RPMI7951 (cell line): ENCODE results near the gene FAM240A. TPM values are rescaled to one million over a fixed set of nuclear protein-coding genes. Genes with fewer than 3 reads are reported as not detected.
A peak's percentile ranks its signal among the peaks of the same experiment; 100 is the strongest.

Experiments used
- DNase-seq: peaks from one replicate; pipeline ENCODE4 v3.0.0-alpha.2; 2012; ENCODE audit warnings: low read depth
- total RNA-seq: library from RNA; depleted of rRNA; stranded (reverse); fragments of >200 nt; shearing (Covaris generic); gene quantifications from 2 replicates; pipeline ENCODE4 v1.2.3, GENCODE V29; 2014

The FAM240A gene
- total RNA-seq, 1 experiment from 2014 or later, result not detected

DNA sequence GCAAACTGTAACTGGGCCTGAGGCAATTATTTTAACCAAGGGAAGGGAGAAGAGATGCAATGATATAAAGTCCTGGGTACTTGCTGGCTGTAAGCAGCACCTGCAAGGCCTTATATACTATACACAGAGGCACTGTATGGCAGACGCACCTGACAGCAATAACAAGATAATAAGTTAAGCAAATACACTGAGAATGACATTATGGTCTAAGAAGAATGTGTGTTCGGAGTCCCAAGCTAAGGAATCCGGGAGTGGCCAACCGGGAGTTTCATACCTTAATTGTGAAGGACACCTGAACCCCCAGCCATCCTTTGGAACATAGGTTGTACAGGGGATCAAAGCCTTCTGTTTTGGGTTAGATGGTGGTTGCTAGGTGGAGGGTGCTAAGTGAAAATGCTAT is 13.7 kb downstream of the FAM240A start:
- DNase-seq, result no peak

DNA sequence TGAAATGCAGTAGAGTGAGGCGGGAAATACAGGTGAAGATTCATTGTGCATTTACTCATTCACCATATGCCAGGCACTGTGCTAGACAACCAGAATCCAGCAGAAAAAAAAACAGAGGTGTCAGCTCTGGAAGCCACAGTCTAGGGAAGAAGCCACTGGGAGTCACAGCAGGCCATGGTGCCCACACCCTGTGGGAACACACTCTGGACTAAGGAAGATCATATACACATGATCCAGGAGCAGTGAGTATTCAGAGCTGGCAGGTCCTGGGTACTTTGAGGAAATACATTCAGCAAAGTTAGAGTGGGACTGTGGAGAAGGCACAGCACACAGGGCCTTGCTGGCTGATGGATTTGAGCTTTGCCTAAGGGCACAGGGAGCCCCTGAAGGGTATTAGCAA is 14.8 kb downstream of the FAM240A start:
- DNase-seq, result no peak

DNA sequence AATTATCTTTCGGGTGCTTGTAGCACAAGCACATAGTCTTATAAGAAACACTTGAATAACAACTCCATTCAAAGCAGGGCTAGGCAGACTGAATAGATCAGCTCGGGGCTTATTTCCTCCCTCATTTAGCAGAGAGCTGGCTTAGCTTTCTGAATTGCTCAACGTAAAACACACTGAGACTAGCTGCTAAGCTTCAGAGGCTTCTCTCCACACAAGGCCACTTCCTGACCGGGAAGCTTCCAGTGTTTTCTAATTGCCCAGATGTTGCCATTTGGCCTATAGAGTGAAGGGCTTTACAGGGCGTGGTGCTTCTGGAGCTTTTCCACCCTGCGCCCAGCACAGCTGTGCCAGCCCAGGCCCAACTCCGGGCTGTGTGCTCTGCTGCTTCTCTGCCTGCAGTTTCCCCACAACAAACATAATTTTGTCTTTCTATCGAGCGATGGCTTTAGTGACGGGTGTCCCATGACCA is 16.6 kb downstream of the FAM240A start:
- peak; percentile 27 for DNase-seq

DNA sequence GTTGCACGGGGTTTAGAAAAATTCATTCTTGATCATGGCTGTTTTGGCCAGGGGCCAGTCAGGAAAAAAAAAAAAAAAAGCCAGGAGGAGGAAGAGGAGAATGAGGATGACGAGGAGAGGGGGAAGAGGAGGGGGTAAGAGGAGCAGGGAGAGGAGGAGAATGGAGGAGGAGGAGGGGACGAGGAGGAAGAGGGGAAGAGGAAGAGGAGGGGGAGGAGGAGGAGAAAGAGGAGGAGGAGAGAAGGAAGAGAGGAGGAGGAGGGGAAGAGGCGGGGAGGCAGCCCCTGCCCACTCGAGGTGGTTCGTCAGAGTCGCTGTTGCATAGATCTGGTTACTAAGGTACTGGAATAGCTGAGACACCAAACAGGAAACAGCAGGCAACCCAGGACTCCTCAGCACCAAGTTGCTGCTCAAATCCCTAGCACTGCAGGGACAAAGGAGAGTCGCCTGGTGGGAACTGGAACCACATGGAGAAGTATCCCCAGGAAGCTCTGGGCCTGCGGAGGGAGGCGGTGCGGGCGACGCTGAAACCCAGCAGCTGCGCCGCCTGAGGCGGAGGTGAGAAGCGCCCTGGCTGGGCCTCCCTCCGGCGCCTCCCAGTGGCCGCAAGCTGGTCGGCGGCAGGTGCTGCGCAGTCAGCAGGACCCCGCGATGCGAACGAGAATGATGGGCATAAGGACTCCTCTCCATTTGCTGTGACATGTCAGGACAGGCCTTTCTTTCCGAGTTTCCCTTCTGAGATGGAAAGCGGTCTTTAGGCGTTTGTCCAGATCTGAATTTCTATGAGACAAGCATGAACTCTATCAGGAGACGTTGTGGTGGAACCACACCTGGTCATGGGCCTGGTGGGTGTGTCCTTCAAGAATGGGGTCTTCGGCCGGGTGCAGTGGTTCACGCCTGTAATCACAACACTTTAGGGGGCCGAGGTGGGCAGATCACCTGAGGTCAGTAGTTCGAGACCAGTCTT is 17.5 kb downstream of the FAM240A start:
- peak; percentile 78 for DNase-seq

DNA sequence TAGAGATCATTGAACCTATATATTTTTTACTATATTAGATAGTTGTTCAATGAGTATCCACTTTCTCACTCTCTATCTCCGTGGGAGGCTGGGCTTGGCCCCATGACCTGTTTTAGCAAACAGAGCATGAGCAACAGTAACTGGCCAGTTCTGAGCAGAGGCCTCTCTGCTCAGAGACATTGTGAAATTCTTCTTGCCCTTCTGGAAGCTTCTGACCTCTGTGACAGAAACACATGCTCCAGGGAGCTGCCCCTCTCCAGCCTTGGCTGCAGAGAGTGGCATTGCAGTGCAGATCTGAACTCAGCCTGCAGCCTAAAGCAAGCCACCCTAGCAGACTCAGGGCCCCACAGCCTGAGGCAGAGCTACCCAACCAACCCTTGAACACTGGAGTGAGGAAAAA is 20.5 kb downstream of the FAM240A start:
- DNase-seq, result peak; percentile 8

DNA sequence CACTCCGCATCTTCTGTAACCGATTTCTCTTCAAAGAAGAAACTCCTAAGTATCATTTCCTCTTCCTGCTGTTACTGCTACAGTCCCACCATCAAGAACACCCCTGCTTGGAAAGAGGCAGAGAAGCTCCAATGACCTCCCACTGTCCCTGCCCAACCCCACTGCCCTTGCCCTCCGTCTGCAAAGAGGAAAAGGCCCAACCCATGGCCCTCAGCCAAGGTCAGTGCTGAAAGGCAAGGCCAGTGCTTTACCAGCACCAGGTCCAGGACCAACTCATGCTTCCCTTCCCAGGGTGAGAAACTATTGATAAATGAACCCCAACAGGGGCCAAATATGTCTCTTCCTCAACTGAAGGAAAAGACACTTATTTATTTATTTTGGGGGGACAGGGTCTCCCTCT is 22.5 kb downstream of the FAM240A start:
- no peak for DNase-seq

DNA sequence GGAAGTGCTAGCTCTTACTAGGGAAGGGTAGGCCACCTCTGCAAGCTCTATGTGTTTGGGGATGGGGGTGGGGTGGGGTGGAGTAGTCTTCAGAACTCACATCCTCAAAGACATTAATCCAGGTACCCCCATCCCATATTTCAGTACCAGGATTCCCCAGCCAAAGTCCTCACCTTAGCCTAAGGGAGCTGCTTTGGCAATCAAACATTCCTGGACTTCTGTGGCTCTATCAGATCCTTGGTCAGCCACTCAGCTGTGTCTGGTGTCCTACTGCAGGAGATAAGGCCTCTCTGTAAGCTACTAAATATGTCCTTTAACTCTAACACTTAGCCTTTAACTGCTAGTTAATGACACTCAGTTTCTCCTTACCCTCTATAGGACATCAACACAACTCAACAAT is 26.9 kb downstream of the FAM240A start:
- no peak for DNase-seq

DNA sequence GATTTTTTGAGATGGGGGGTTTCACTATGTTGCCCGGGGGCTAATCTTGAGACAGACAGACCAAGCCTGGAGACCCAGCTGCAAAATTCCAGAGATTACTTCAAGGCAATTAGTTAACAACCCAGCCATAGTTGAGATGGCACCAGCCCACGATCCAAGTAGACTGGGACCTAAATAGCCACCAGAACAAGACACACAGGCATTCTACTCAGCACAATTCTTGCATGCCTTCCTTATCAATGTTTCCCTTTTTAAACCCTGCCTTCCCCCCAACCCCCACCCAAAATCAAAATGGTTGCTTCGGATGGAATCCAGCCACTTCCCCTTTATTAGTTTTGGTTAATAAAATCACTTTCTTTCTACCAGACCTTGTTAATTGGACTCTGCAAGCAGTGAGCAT is 28.6 kb downstream of the FAM240A start:
- DNase-seq, result no peak

DNA sequence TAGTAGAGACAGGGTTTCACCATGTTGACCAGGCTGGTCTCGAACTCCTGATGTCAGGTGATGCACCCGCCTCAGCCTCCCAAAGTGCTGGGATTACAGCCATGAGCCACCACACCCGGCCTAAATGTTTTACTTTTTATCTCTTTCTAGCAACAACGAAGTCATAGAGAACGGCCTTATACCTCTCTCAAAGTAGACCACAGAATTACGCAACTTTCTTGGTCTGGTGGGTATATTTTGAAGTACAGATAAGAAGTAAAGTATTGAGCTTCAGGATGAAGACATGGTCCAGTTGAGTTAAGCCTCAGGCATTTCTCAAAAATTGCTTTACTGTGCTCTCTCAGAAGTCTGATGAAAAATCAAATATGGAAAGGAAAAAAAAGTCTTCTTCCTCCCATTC is 30.6 kb downstream of the FAM240A start:
- DNase-seq, result no peak

DNA sequence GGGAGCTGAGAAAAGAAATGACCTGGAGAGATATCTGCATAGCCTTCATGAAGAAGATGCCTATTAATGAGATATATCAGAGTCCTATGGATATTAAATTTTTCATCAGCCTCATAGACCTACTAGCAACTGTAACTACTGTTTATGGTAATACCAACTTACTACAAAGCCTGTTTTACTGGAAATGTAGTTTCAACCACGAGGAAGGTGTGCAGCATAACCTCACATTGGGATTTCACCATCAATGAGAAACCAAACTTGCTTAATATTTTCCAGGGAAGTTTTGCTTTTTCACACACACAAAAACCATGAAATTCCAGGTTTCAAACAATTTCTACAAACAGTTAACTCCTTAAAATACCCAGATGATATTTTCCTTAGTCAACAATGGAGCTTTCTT is 31.4 kb downstream of the FAM240A start:
- DNase-seq, result no peak

DNA sequence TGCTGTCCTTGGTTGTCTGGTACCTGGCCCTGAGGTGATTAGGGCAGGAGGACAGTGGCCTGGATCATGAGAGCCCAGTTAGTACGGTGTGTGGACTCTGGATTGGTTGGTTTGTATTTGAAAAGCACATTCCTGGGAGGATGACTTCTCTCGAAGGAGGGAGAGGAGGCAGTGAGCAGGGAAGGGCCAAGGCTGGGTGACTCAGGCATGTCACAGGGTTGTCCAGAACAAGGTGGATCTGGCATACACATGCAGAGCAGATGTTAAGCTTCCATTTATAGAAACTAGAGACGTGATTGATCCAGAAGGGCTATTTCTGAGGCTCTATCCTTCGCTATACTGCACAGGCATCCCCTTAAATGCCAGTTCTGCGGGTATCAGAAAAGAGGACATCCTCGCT is 34.4 kb downstream of the FAM240A start:
- peak; percentile 84 for DNase-seq

DNA sequence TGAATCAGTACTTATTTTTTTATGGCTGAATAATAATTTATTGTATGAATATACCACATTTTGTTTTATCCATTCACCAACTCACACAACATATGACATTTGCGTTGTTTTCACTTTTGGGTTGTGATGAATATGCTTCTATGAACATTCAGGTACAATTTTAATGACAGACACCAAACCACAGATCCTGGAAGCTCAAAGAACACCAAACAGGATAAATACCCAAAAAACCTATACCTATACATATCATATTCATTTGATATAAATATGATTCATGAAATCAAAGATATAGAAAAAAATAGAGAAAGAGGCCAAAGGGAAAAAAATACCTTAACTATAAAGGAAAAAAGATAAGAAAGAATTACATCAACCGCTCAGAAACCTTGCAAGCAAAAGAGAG is 35.8 kb downstream of the FAM240A start:
- DNase-seq, result no peak

DNA sequence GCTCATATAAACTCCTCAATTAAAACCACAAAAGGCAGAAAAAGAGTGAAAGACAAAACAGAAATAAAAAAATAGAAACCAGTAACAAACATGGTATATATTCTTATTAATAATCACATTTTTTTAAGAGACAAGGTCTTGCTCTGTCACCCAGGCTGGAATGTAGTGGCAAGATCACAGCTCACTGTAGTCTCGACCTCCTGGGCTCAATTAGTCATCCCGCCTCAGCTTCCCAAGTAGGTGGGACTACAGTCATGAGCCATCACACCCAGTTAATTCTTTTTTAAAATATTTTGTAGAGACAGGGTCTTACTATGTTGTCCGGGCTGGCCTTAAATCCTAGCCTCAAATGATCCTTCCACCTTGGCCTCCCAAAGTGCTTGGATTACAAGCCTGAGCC is 37.1 kb downstream of the FAM240A start:
- peak; percentile 62 for DNase-seq

DNA sequence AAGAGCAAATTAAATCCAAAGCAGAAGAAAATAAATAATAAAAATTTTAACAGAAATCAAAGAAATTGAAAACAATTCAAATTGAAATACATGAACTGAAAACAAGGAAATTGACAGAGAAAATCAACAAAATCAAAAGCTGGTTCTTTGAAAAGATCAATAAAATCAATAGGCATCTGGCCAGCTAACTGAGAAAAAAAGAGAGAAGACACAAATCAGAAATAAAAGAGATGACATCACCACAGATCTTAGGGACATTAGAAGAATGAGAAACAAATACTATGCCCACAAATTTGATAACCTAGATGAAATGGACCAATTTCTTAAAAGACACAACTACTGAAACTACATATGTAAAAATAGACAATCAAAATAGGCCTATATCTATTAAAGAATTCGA is 38.8 kb downstream of the FAM240A start:
- no peak for DNase-seq

DNA sequence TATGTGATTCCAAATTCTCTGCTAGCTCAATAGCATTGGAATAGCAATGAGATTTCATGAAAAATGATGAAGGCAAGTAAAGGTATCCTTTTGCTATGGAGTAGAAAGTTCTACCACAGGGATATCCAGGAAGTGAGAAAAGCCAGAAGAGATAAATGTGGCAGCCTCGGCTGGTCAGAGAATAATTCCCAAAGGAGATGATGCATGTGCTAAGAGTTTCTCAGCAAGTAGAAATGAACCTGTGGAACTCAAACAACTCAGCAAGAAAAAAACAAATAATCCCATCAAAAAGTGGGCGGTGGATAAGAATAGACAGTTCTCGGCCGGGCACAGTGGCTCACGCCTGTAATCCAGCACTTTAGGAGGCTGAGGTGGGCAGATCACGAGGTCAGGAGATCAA is 42.9 kb downstream of the FAM240A start:
- DNase-seq, result no peak

DNA sequence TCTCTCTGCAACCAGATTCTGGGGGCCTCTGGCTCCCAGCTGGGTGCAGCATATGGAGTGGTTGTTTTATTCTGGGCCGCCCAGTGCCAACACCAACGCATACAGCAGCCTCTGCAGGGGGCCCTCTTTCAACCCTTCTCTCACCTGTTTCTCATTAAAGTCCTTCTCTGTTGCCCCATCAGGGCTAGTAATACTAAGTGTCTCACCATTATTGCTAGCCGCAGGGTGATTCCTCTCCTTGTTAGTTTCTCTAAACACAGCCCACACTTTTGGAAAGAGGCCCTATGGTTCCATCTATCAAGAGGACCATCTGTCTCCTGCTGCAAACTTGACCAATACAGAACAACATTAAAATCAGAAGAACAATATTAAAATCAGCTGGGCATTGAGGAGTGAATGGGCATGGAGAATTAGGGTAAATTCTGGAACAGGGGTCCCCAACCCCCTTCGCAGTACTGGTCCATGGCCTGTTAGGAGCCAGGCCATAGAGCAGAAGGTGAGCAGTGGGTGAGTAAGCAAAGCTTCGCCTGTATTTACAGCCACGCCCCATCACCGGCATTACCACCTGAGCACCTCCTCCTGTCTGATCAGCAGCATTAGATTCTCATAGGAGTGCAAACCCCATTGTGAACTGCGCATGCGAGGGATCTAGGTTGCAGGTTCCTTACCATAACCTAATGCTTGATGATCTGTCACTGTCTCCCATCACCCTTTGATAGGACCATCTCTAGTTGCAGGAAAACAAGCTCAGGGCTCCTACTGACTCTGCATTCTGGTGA is 44.6 kb downstream of the FAM240A start:
- DNase-seq, result peak; percentile 83

DNA sequence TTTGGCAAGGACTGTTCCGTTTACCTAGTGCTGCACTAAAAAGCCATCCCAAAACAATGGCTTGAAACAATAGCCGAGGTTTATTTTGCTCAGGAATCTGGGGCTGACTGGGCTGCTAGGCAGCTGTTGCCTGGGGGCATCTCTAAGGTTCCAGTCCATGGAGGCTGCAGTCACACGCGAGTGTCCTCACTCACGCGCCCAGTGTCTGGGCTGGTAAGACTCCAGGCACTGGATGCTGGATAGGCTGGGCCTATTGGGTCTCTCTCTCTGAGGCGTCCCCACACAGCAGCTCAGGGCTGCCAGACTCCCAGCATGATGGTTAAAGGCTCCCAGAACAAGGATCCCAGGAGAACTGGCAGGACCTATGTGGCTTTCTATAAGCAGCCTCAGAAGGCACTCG is 47.0 kb downstream of the FAM240A start:
- peak; percentile 92 for DNase-seq

DNA sequence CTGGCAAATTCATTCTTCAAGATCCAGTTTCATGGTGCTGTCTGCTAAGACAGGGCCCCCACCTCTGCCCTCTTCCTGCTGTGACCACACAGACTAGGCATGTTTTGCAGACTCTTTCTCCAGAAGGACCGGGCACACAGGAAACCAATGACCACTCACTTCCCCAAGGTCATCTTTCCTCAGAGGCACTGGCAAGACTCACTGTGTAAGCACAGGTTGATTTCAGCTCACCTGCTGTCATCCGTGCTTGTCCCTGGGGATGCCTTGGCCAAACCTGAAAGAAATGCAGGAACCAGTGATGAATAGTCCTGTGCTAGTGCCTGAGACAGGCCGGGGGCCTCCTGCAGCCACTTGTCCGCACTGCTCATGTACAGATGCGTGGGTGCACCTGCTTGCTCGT is 47.7 kb downstream of the FAM240A start:
- peak; percentile 63 for DNase-seq

DNA sequence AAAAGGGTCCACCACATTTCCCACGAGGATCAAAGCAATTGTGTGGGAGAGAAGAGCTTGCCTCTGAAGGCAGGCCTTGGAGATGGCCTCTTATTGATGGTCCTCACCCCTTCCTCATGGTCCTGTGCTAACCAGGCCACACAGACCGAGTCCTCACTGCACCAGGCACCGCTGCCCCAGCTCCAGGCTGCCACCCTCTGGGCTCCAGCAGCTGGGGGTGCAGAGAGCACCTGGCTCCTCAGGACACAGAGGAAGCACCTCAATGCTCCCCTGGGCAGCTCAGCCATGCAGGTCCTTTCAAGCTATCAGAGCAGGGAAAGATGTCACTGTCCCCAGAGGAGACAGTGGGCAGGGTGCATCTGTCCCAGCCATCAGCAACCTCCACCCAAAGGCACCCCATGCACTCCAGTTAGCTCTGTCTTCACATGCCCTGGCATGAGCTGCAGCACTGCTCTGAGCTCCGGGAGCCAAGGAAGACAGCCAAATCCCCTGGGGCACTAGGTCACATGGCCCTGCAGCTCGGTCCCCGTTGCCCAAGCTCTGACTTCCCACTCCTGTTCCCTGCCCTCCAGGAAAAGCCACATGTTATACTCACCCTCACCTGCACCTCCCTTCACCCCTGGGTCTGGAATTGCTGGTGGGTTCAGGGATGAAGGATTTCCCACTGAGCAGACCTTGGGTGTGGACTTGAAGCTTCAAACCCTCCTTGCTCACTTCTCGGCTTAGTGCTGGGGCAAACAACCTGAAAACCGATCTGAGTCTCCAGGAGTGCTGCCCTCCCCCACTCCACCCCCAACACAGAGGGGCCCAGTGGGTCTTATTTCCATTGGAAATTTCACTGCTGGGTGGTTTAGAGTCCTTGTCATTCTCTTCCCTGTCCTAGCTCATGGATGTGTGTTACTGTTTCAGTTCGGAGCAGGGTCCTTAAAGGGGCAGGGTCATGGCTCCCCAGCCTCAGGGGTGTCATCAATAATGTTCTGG is 48.5 kb downstream of the FAM240A start:
- DNase-seq, result peak; percentile 62

DNA sequence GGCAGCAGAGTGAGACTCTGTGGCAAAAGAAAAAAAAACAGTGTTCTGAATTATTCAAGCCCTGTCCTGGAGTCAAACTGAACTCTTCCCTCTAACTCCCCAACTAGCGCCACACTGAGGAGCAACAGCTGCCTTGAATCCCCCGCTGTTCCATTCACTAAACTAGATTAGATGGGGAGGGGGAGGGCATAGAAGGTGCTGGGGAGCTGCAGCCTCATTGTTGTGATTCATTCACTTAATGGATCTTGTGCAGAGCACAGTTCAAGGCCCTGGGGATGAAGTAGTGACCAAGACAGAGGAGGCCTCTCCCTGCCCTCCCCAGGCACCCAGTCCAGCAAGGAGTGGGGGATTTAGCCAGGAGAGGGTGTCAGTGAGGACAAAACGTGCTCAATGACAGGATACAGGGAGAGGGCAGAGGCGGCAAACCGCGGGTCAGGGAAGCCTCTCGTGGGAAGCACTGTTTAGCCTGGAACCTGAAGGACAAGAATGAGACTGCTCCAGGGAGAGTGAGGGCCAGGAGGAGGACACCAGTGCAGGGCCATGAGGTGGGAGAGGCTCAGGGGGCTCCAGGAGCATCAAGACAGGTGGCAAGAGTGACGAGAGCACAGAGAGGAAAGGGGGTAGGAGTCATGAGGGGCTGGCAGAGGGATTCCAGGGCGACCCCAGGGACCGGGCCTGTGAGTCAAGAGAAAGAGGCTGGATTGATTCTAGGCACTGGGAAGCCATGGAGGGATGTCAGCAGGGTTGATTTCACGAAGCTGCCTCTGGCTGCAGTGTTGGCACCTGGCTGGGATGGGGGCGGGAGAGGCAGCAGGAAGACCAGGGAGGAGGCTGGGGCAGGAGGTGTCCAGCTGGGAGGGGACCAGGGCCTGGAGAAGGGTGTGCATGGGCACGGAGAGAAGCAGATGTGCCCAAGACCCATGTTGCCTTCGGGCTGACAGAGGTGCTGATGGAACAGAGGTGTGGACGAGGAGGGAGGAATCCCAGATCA is 49.7 kb downstream of the FAM240A start:
- DNase-seq, result no peak
